ENCODE measurements around the gene SLC19A2. TPM values are rescaled to one million over a fixed set of nuclear protein-coding genes. Genes with fewer than 3 reads are reported as not detected.

SLC19A2 gene
- polyA plus RNA-seq, 1 donor from 2014 or later: 45.8 TPM

DNA sequence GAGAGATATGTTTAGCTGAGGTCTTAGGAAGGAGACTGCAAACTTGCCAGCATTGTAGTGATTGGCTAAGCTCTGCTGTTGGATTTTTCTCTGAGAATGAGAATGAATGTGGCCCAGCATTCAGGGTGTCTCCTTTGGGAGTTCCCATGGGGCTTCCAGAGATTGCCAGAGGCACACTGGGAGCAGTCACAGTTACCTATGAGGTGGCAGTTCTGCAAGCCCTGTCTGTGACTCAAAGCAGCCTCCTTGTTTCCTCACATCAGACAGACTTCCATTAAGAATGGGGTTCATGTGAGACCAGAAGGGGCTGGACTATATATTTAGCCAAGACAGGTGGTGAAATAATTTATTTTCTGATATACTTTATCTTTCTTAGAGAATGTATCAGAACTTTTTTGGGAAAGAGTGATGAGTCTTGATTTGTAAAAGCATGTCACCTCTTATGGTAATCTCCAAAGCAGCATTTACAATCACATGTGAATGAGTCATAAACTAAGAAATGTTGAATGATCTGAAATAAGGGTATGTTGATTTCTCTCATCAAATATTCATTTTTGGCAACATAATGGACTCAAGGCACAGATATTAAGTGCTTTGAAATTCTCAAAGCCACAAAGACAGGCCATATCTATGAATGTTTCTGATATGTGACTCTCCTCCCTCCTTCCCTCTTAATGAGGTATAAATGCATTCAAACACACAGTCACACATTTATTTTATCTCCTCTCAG lies 9.5 kb upstream of the SLC19A2 start:
- H3K9me2 ChIP-seq (ENCODE audit: insufficient read depth, low read length): no peaks in the 10 kb centered on the region
- H3K27me3 ChIP-seq (ENCODE audit: insufficient read depth, low read depth, low read length): no peaks in the 10 kb centered on the region
- TF ChIP-seq MXI1 (conservative IDR thresholded peaks at IDR 0.05; ENCODE audit: poor library complexity, severe bottlenecking): no peak
- no peaks in the 10 kb centered on the region for H3K36me3 ChIP-seq (ENCODE audit: insufficient read depth, low read length)
- H3K79me2 ChIP-seq (replicated peaks; ENCODE audit: insufficient read depth, low read length): no peaks in the 10 kb centered on the region
- H3K4me2 ChIP-seq (ENCODE audit: low read length): no peak overlapping the region
- no peaks in the 10 kb centered on the region for H3K9me3 ChIP-seq (ENCODE audit: low read length)
- H3K9ac ChIP-seq (ENCODE audit: low read length): no peak overlapping the region
- H4K20me1 ChIP-seq (ENCODE audit: insufficient read depth): no peaks in the 10 kb centered on the region
- no peak overlapping the region for H3K27ac ChIP-seq (ENCODE audit: low read length)
- H2AFZ ChIP-seq (ENCODE audit: low read depth, low read length): no peak overlapping the region
- no peak overlapping the region for H3K4me3 ChIP-seq (ENCODE audit: low read length)
- H3F3A ChIP-seq (ENCODE audit: insufficient read depth, low read length, poor library complexity, severe bottlenecking): no peaks in the 10 kb centered on the region

DNA sequence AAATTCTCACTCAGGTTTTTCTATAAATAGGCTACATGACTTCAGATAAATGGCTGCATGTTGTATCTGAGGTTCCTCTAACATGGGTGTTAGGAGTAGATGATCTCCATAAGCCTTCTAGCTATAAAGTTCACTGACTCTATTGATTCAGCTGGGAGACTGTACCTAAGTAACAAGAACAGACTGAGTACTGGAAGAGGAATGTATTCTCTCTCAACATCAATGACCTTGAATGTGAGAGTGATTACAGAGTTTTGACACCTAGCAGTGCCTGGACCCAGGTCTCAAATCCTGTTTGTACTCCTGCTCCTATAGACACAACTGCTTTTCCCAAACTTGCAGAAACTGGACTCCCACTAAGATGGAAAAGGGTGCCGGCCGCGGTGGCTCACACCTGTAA lies 8.6 kb upstream of the SLC19A2 start:
- Histone ChIP-seq H3K4me2 (ENCODE audit: low read length) (no peak overlapping the region), H4K20me1 (ENCODE audit: insufficient read depth) (no peaks in the 10 kb centered on the region), H3K27me3 (ENCODE audit: insufficient read depth, low read depth, low read length) (no peaks in the 10 kb centered on the region), H3K9me3 (ENCODE audit: low read length) (no peaks in the 10 kb centered on the region), H3F3A (ENCODE audit: insufficient read depth, low read length, poor library complexity, severe bottlenecking) (no peaks in the 10 kb centered on the region), H3K27ac (ENCODE audit: low read length) (no peak overlapping the region), H3K9me2 (ENCODE audit: insufficient read depth, low read length) (no peaks in the 10 kb centered on the region), H3K4me3 (ENCODE audit: low read length) (no peak overlapping the region), H3K9ac (ENCODE audit: low read length) (no peak overlapping the region), H3K79me2 (replicated peaks; ENCODE audit: insufficient read depth, low read length) (no peaks in the 10 kb centered on the region), H3K36me3 (ENCODE audit: insufficient read depth, low read length) (no peaks in the 10 kb centered on the region), H2AFZ (ENCODE audit: low read depth, low read length) (no peak overlapping the region)
- no peak for TF ChIP-seq RAD21 (conservative IDR thresholded peaks at IDR 0.05)

DNA sequence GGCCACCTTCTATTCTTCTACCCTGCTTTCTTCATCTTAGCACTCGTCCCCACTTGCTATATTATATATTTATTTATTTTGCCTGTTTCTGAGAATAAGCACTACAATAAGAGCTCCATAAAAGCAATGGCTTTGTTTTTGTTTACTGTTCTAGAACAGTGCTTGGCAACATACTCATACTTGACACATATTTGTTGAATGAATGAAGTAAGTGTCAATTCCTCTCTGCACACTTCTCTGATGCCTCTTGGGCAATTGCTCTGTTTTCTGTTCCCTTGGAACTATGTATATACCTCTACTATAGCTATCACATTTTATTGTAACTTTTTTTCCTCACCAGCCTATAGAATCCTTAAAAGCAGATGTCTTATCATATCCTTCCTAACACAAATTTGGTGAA lies 7.5 kb upstream of the SLC19A2 start:
- Histone ChIP-seq H3K4me3 (ENCODE audit: low read length) (no peak overlapping the region), H3K9ac (ENCODE audit: low read length) (no peak overlapping the region), H2AFZ (ENCODE audit: low read depth, low read length) (no peak overlapping the region), H3K27me3 (ENCODE audit: insufficient read depth, low read depth, low read length) (no peaks in the 10 kb centered on the region), H3K27ac (ENCODE audit: low read length) (no peak overlapping the region), H3F3A (ENCODE audit: insufficient read depth, low read length, poor library complexity, severe bottlenecking) (no peaks in the 10 kb centered on the region), H3K4me2 (ENCODE audit: low read length) (no peak overlapping the region), H3K36me3 (ENCODE audit: insufficient read depth, low read length) (no peaks in the 10 kb centered on the region), H3K79me2 (replicated peaks; ENCODE audit: insufficient read depth, low read length) (no peaks in the 10 kb centered on the region), H3K9me2 (ENCODE audit: insufficient read depth, low read length) (no peaks in the 10 kb centered on the region), H3K9me3 (ENCODE audit: low read length) (no peaks in the 10 kb centered on the region), H4K20me1 (ENCODE audit: insufficient read depth) (no peaks in the 10 kb centered on the region)
- TF ChIP-seq EZH2 (IDR thresholded peaks at IDR 0.05; ENCODE audit: borderline replicate concordance, insufficient read depth, low read length, poor library complexity, severe bottlenecking): no peak
- no peak for TF ChIP-seq SMC3 (conservative IDR thresholded peaks at IDR 0.05; ENCODE audit: poor library complexity)
- TF ChIP-seq POLR2AphosphoS5 (IDR thresholded peaks at IDR 0.05): no peak
- TF ChIP-seq TAF1 (IDR thresholded peaks at IDR 0.05; ENCODE audit: low read depth): no peak
- TF ChIP-seq, protein P1, sequence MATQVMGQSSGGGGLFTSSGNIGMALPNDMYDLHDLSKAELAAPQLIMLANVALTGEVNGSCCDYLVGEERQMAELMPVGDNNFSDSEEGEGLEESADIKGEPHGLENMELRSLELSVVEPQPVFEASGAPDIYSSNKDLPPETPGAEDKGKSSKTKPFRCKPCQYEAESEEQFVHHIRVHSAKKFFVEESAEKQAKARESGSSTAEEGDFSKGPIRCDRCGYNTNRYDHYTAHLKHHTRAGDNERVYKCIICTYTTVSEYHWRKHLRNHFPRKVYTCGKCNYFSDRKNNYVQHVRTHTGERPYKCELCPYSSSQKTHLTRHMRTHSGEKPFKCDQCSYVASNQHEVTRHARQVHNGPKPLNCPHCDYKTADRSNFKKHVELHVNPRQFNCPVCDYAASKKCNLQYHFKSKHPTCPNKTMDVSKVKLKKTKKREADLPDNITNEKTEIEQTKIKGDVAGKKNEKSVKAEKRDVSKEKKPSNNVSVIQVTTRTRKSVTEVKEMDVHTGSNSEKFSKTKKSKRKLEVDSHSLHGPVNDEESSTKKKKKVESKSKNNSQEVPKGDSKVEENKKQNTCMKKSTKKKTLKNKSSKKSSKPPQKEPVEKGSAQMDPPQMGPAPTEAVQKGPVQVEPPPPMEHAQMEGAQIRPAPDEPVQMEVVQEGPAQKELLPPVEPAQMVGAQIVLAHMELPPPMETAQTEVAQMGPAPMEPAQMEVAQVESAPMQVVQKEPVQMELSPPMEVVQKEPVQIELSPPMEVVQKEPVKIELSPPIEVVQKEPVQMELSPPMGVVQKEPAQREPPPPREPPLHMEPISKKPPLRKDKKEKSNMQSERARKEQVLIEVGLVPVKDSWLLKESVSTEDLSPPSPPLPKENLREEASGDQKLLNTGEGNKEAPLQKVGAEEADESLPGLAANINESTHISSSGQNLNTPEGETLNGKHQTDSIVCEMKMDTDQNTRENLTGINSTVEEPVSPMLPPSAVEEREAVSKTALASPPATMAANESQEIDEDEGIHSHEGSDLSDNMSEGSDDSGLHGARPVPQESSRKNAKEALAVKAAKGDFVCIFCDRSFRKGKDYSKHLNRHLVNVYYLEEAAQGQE (IDR thresholded peaks at IDR 0.05; ENCODE audit: borderline replicate concordance): no peak
- TF ChIP-seq, protein P2, sequence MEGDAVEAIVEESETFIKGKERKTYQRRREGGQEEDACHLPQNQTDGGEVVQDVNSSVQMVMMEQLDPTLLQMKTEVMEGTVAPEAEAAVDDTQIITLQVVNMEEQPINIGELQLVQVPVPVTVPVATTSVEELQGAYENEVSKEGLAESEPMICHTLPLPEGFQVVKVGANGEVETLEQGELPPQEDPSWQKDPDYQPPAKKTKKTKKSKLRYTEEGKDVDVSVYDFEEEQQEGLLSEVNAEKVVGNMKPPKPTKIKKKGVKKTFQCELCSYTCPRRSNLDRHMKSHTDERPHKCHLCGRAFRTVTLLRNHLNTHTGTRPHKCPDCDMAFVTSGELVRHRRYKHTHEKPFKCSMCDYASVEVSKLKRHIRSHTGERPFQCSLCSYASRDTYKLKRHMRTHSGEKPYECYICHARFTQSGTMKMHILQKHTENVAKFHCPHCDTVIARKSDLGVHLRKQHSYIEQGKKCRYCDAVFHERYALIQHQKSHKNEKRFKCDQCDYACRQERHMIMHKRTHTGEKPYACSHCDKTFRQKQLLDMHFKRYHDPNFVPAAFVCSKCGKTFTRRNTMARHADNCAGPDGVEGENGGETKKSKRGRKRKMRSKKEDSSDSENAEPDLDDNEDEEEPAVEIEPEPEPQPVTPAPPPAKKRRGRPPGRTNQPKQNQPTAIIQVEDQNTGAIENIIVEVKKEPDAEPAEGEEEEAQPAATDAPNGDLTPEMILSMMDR (IDR thresholded peaks at IDR 0.05; ENCODE audit: poor library complexity, severe bottlenecking): no peak
- no peak for TF ChIP-seq MXI1 (conservative IDR thresholded peaks at IDR 0.05; ENCODE audit: poor library complexity, severe bottlenecking)
- TF ChIP-seq EP300 (conservative IDR thresholded peaks at IDR 0.05; ENCODE audit: poor library complexity, severe bottlenecking): no peak
